ENCODE measurements around the gene OSBPL2. TPM values are rescaled to one million over a fixed set of nuclear protein-coding genes. Genes with fewer than 3 reads are reported as not detected.

Gene OSBPL2
- total RNA-seq, 4 donors from 2014 or later = 46.9 to 60.8 (median 50.8) TPM

GRCh38 chr20:62285151-62285550 is 46.8 kb downstream of the OSBPL2 start:
- no peaks in the 10 kb centered on the region for H3K9me3 ChIP-seq
- H3K4me3 ChIP-seq (replicated peaks in 1 of 3) = no peak overlapping the region
- 91% methylated on average over 6 of the region's 6 CpGs for WGBS, 2 donors
- H3K27ac ChIP-seq = no peak overlapping the region
- TF ChIP-seq POLR2A (IDR thresholded peaks at IDR 0.05) = no peak
- no peak for TF ChIP-seq CTCF (IDR thresholded peaks at IDR 0.05)
- intact Hi-C loops (cut with DNase I) = no loop called here
- DNase-seq = no peak
- H3K4me1 ChIP-seq = peaks cover 0 to 6% of the 10 kb centered on the region in 2 donors
- H3K27me3 ChIP-seq = no peaks in the 10 kb centered on the region
- peaks cover 51 to 66% of the 10 kb centered on the region in 2 donors for H3K36me3 ChIP-seq

GRCh38 chr20:62285722-62286121 is 47.4 kb downstream of the OSBPL2 start:
- Histone ChIP-seq H3K27me3 (no peaks in the 10 kb centered on the region), H3K4me3 (replicated peaks in 1 of 3) (no peak overlapping the region), H3K4me1 (peaks cover 0 to 6% of the 10 kb centered on the region in 2 donors), H3K9me3 (no peaks in the 10 kb centered on the region), H3K36me3 (peaks cover 46 to 60% of the 10 kb centered on the region in 2 donors), H3K27ac (peak overlapping the region in 1 of 3 donors; percentile 1)
- TF ChIP-seq CTCF (IDR thresholded peaks at IDR 0.05) (no peak), POLR2A (IDR thresholded peaks at IDR 0.05) (no peak)
- DNase-seq = peak; percentile 40
- 69 to 78% methylated on average over 21 to 23 of the region's 23 CpGs for WGBS, 2 donors
- intact Hi-C loops (cut with DNase I) = no loop called here

- DNase-seq = no peak
- H3K27ac ChIP-seq = peak overlapping the region in 2 of 3 donors; percentile 1
- H3K4me3 ChIP-seq (replicated peaks in 1 of 3) = no peak overlapping the region
- H3K4me1 ChIP-seq = peaks cover 0 to 6% of the 10 kb centered on the region in 2 donors
- no peak for TF ChIP-seq CTCF (IDR thresholded peaks at IDR 0.05)
- no peak for TF ChIP-seq POLR2A (IDR thresholded peaks at IDR 0.05)
- H3K36me3 ChIP-seq = peaks cover 42 to 58% of the 10 kb centered on the region in 2 donors
- 80 to 90% methylated on average over 16 to 22 of the region's 25 CpGs for WGBS, 2 donors
- no peaks in the 10 kb centered on the region for H3K9me3 ChIP-seq
- intact Hi-C loops (cut with DNase I) = no loop called here
- H3K27me3 ChIP-seq = no peaks in the 10 kb centered on the region
These were observed 48.3 kb downstream of the OSBPL2 start for GRCh38 chr20:62286493-62287064.

GRCh38 chr20:62287129-62287528 is 48.8 kb downstream of the OSBPL2 start:
- 79 to 87% methylated on average over 6 of the region's 6 CpGs for WGBS, 2 donors
- H3K27me3 ChIP-seq = no peaks in the 10 kb centered on the region
- H3K27ac ChIP-seq = no peak overlapping the region
- intact Hi-C loops (cut with DNase I) = no loop called here
- TF ChIP-seq CTCF (IDR thresholded peaks at IDR 0.05) = no peak
- H3K4me3 ChIP-seq (replicated peaks in 1 of 3) = no peak overlapping the region
- no peak for DNase-seq
- peaks cover 0 to 6% of the 10 kb centered on the region in 2 donors for H3K4me1 ChIP-seq
- no peaks in the 10 kb centered on the region for H3K9me3 ChIP-seq
- peaks cover 42 to 58% of the 10 kb centered on the region in 2 donors for H3K36me3 ChIP-seq

- intact Hi-C loops (cut with DNase I) = no loop called here
- H3K27me3 ChIP-seq = no peaks in the 10 kb centered on the region
- DNase-seq = no peak
- H3K4me3 ChIP-seq (replicated peaks in 1 of 3) = no peak overlapping the region
- no peak for TF ChIP-seq POLR2A (IDR thresholded peaks at IDR 0.05)
- H3K36me3 ChIP-seq = peaks cover 38 to 59% of the 10 kb centered on the region in 2 donors
- H3K27ac ChIP-seq = no peak overlapping the region
- no peaks in the 10 kb centered on the region for H3K9me3 ChIP-seq
- WGBS, 2 donors = 92 to 96% methylated on average over 10 to 12 of the region's 12 CpGs
- peaks cover 0 to 6% of the 10 kb centered on the region in 2 donors for H3K4me1 ChIP-seq
These were observed 49.6 kb downstream of the OSBPL2 start for GRCh38 chr20:62287759-62288534.
